HG03460 (cell line): ENCODE results near the gene DARS1.
A peak's percentile ranks its signal among the peaks of the same experiment; 100 is the strongest.
"Not testable (repeated sequence)": the region's sequence is repeated elsewhere in the genome, so short reads cannot be mapped to it uniquely, and the experiment has no call there.

ENCODE experiments used
- ATAC-seq: cut with Tn5 transposase; IDR thresholded peaks from one replicate; pipeline ENCODE4 v1.9.1; 2021; ENCODE audit not compliant: unreplicated experiment

Gene DARS1

DNA sequence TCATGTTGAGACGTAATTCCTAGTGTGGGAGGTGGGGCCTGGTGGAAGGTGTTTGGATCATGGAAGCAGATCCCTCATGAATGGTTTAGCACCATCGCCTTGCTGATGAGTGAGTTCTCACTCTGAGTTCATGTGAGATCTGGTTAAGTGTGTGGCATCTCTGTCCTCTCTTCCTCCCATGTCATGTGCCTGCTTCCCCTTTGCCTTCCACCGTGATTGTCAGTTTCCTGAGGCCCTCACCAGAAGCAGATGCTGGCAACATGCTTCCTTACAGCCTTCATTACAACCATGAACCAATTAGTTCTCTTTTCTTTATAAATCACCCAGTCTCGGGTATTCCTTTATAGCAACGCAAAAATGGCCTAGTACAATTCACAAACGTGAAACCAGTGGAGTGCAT is 94.6 kb downstream of the DARS1 start:
- ATAC-seq: no peak

DNA sequence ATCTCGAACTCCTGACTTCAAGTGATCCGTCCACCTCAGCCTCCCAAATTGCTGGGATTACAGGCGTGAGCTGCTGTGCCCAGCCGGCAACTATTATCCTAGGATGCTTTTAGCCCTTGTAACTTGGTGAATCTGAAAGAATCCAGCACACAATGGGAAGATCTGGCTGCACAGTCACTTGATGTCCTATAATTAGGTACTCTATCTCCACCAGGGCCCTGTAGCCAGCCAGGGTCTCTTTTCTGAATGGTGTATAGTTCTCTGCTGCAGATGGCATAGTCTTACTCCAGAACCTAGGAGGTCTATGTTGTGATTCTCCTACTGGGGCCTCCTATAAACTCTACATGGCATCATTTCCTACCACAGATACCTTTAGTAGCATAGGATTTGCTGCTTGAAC is 95.3 kb downstream of the DARS1 start:
- ATAC-seq: no peak

DNA sequence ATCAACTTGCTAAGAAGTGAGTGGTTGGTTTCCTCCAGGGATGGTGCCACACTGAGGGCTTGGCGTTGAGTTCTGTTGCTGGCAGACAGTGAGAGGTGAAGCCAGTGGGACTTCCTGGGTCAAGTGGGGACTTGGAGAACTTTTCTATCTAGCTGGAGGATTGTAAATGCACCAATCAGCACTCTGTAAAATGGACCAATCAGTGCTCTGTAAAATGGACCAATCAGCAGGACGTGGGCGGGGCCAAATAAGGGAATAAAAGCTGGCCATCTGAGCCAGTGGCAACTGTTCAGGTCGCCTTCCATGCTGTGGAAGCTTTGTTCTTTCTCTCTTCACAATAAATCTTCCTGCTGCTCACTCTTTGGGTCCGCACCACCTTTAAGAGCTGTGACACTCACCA is 96.8 kb downstream of the DARS1 start:
- not testable (repeated sequence) for ATAC-seq

DNA sequence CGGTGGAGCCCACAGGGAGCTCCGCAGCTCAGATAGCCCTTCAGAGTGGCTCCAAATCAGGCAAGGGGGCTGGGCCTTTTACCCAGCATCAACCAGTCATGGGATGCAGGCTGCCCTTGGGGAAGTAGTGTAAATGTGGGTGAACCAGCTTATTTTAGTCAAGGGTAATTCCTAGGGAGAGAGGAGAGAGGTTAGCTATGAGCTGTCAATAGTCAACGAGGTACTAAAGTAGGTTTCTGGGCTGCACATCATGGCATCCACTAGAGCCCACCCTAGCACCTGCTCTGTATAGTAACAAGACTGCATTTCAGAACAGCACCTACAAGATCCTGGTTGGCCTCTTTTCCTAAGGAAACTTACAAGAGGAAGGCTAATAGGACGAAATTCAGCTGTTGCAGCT is 99.7 kb downstream of the DARS1 start:
- no peak for ATAC-seq

DNA sequence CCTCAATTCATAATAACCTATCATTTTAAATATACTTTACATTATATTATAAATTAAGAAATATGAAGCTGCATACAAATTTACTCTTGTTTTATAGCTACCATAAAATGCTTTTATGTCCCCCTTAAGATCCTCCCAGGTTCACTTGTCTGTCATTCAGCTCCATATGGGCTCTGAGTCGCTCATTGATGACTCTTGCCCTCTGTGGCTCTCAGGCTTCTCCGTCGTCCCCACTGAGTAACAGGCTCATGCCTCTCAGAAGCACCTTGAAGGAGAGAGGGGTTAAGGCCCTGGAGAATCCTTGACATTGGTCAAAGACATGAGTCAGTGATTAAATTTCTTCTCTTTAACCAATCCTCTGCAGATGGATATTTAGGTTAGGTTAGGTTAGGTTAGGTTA is 103.0 kb downstream of the DARS1 start:
- ATAC-seq: no peak

DNA sequence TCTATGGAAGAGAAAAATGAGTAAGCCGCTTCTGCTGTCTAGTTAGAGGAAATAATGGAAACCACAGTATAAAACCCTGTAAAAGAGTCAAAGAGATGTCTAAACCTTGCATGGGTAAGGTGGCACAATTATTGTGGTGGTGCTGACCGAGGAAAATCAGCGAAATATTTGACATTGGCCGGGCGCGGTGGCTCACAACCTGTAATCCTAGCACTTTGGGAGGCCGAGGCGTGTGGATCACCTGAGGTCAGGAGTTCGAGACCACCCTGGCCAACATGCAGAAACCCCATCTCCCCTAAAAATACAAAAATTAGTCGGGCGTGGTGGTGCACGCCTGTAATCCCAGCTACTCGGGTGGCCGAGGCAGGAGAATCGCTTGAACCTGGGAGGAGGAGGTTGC is 108.7 kb downstream of the DARS1 start:
- not testable (repeated sequence) for ATAC-seq

DNA sequence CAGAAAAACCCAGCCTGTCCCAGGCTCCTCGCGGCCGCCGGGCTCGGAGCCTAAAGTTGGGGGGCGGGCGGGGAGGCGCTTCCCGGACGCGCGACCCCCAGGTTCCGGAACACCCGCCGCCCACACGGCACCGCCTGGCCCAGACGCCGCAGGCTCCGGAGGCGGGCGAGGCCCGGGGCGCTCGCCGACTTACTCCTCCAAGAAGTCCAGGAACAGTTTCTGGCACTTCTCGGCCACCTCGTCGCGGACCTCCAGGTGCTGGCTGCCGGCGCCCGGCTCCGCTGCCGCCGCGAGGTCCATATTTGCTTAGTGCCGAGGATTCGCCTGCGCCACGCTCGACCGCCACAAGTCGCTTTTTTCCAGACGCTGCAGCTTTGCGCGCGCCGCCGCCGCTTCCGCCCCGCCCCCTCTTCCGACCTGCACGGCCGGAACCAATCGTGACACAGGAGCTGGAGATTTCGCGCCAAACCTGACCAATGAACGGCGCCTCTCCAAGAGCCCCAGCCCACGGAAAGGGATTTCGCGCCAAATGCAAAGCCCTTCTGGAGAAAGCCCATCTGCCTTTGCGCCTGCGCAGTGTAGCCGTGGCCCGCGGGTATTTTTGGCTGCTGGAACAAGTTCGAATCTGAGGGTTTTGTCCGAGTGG is 109.2 kb downstream of the DARS1 start, which contains the start of gene MCM6:
TSS of gene MCM6 (minus strand) at position 378 of the 646 bp plus-strand sequence. CDS start at position 300, 78 bp downstream.
- peak; percentile 95 for ATAC-seq

DNA sequence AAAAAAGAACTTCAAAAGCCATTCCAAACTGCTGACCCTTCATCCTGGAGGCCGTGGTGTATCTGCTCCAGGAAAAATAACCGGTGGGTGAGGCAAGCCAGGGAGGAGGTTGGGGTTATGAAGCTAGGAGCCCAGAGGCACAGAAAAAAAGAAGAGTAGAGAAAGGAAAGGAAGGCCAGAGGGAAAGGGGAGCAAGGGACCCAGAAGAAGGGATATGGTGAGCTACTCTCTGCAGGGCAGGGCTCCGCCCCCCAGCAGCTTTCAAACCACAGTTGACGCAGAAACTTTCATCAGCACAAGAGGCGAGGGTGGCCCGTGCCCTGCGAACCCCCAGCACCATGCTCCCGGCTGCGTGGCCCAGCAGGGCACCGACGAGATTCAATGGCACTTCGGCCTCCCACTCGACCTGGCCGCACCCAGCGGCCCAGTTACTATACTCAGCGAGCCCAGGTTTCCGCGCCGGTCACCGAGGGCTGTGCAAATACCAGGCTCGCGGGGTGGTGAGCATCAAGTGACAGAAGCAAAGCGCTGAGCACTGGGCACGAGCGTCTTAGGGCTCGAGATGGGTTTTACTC is 109.8 kb downstream of the DARS1 start:
- peak; percentile 55 for ATAC-seq

DNA sequence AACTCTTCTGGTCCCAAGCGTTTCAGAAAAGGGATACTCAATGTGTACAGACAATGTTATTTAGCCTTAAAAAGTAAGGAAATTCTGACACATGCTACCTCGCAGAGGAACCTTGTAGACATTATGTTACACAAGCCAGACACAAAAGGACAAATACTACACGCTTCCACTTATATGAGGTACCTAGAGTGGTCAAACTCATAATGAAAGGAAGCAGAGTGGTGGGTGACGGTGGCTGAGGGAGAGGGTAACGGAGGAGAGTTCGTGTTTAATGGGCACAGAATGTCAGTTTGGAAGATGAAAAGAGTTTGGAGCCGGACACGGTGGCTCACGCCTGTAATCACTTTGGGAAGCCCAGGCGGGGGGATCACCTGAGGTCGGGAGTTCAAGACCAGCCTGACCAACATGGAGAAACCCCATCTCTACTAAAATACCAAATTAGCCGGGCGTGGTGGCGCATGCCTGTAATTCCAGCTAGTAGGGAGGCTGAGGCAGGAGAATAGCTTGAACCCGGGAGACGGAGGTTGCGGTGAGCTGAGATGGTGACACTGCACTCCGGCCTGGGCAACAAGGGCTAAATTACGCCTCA is 110.6 kb downstream of the DARS1 start:
- no peak for ATAC-seq

DNA sequence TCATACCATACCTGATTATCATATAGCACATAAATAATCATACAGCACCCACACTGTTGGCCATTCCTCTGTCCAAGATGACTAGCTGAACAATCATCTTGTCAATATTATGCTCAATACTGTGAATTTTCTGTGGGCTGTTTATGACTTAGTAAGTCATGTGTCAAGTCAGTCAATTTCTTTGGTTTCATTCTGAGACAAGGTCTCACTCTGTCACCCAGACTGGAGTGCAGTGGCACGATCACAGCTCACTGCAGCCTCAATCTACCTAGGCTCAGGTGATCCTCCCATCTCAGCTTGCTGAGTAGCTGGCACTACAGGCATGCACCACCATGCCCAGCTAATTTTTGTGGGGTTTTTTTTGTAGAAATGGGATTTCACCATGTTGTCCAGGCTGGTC is 114.9 kb downstream of the DARS1 start:
- no peak for ATAC-seq

DNA sequence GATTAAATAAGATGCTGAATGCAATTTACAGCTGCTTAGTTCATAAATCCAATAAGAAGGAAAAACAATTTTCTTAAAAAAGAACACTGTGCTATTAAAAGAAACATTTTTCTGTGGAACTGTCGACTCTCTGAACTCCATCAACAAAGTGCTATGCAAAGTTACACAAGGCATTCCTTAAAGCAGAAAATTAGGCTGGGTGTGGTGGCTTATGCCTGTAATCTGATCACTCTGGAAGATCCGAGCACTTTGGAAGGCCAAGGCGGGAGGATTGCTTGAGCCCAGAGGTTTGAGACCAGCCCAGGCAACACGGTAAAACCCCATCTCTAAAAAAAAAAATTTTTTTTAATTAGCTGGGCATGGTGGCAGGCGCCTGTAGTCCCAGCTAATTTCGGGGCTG is 122.2 kb downstream of the DARS1 start:
- ATAC-seq: no peak

DNA sequence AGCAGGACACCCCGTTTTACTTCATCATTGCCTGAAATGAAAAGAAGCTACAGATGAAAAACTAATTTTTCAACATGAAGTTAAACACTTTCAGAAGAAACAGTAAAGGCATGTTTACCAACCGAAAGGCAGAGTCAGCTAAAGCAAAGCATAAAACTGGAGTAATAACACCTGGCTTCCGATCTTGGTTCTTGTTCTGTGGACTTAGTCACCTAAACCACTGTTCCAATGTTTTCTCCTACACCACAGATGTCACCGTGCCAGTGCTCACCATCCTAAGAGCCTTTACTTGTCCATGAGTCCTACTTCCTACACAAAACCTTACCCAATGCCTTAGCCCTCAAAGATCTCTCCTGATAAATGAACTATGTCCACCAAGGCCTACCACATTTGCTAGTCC is 122.7 kb downstream of the DARS1 start:
- no peak for ATAC-seq
